Panc1 (cell line): ENCODE measurements around the gene SSH3. TPM values are rescaled to one million over a fixed set of nuclear protein-coding genes. Genes with fewer than 3 reads are reported as not detected.

ENCODE experiments used
- ATAC-seq: fragments of 200-7000 bp; cut with Tn5 transposase; 2 replicates; pipeline ENCODE4 v1.9.1; 2020; ENCODE audit warnings: mild to moderate bottlenecking, moderate library complexity
- BruUV-seq: library from RNA; stranded (reverse); fragments of 400-500 nt; replicated peaks from 2 replicates; lab custom pipeline; 2021; lab: Mats Ljungman, UMichigan
- CTCF ChIA-PET: fragments of 300-600 bp; sonication (Branson Sonifier 250); formaldehyde crosslinking; loops from one replicate; lab custom pipeline; 2022; ENCODE audit warnings: antibody characterized with exemption; lab: Charles Lee
- POLR2A ChIA-PET: fragments of 300-600 bp; sonication (Branson Sonifier 250); formaldehyde crosslinking; loops from one replicate; lab custom pipeline; 2022; ENCODE audit warnings: antibody characterized with exemption; lab: Charles Lee
- DNase-seq: peaks from one replicate; pipeline ENCODE4 v3.0.0-alpha.2; 2010; ENCODE audit warnings: low read depth, low spot score
- H3K27ac ChIP-seq: 2 replicates; pipeline ENCODE4 v1.5.1; 2011; ENCODE audit warnings: mild to moderate bottlenecking, low read length, inconsistent platforms
- H3K27me3 ChIP-seq: fragments of 200-500 bp; sonication (Bioruptor generic); 2 replicates; pipeline ENCODE4 v1.6.0; 2014; ENCODE audit warnings: low read length, inconsistent platforms; ENCODE audit not compliant: control insufficient read depth, insufficient read depth
- H3K36me3 ChIP-seq: fragments of 200-500 bp; sonication (Bioruptor generic); 2 replicates; pipeline ENCODE4 v1.5.1; 2014; ENCODE audit warnings: inconsistent platforms, mild to moderate bottlenecking, low read length, moderate library complexity; ENCODE audit not compliant: control insufficient read depth, insufficient read depth
- H3K4me1 ChIP-seq: 2 replicates; pipeline ENCODE4 v1.5.1; 2011; ENCODE audit warnings: inconsistent platforms, mild to moderate bottlenecking, low read length, moderate library complexity; ENCODE audit not compliant: control insufficient read depth, insufficient read depth
- H3K4me3 ChIP-seq, 2 experiments: 2 replicates each; pipeline ENCODE4 v1.5.1; 2011 to 2012; ENCODE audit warnings: low read depth in 2 of 2, low read length in 2 of 2, mild to moderate bottlenecking in 2 of 2, inconsistent platforms in 1 of 2, moderate library complexity in 1 of 2
- H3K9me3 ChIP-seq: fragments of 200-500 bp; sonication (Bioruptor generic); 2 replicates; pipeline ENCODE4 v1.5.1; 2014; ENCODE audit warnings: low read depth, mild to moderate bottlenecking, inconsistent platforms, low read length, moderate library complexity; ENCODE audit not compliant: control insufficient read depth, insufficient read depth
- POLR2AphosphoS5 ChIP-seq: IDR thresholded peaks from 2 replicates; pipeline ENCODE4 v1.6.1; 2012; ENCODE audit warnings: mild to moderate bottlenecking, low read depth, low read length, moderate library complexity
- REST ChIP-seq, 2 experiments: IDR thresholded peaks; 2 replicates each; pipeline ENCODE4 v1.6.1; 2011 to 2012; ENCODE audit warnings: low read depth in 2 of 2, control low read depth in 1 of 2, low read length in 1 of 2, mild to moderate bottlenecking in 1 of 2, moderate library complexity in 1 of 2; ENCODE audit not compliant: insufficient read depth in 1 of 2
- SIN3A ChIP-seq: IDR thresholded peaks from 2 replicates; pipeline ENCODE4 v1.6.1; 2012; ENCODE audit warnings: low read depth, mild to moderate bottlenecking, low read length, moderate library complexity, borderline replicate concordance; ENCODE audit not compliant: insufficient read depth
- TCF7L2 ChIP-seq: IDR thresholded peaks from 2 replicates; pipeline ENCODE4 v1.6.1; 2011; ENCODE audit warnings: mild to moderate bottlenecking, low read depth, low read length, inconsistent platforms
- in situ Hi-C: cut with HindIII; loops from 2 replicates; pipeline ENCODE4 v1.10.0; 2016; ENCODE audit warnings: low sequenced_read_pairs, low pct_unique_long_range_greater_than_20kb
- intact Hi-C: fragments of 100-400 bp; cut with micrococcal nuclease; formaldehyde crosslinking; loops from one replicate; pipeline ENCODE4 v1.10.0; 2022; ENCODE audit not compliant: unreplicated experiment
- total RNA-seq: library from RNA; stranded (reverse); gene quantifications from one replicate; pipeline ENCODE4 v1.2.1, GENCODE V29; 2021; ENCODE audit not compliant: unreplicated experiment
- TF ChIP-seq, protein P1 (sequence below): fragments of 450-650 bp; IDR thresholded peaks from 2 replicates; pipeline ENCODE4 v1.5.1; 2017; ENCODE audit warnings: mild to moderate bottlenecking

Gene SSH3
- total RNA-seq, 1 experiment from 2014 or later: 79.8 TPM

GRCh38 chr11:67314218-67314617 is 10.9 kb downstream of the SSH3 start:
- BruUV-seq: no TSS peak
- ATAC-seq (no peak), DNase-seq (no peak)
- Histone ChIP-seq H3K4me3 (no peak overlapping the region), H3K4me1 (peaks cover 6% of the 10 kb centered on the region; the same call in 1 of the 2 replicates), H3K9me3 (no peaks in the 10 kb centered on the region), H3K36me3 (no peaks in the 10 kb centered on the region), H3K27me3 (no peaks in the 10 kb centered on the region), H3K27ac (no peak overlapping the region)
- in situ Hi-C loops: no loop called here
- ChIA-PET POLR2A (interaction anchor here (0.6 kb wide), 2 partner anchors 30 to 52 kb away, joined by 4 to 7 read pairs; no protein-coding TSS in a partner anchor), CTCF (interaction anchor here (0.5 kb wide), 1 partner anchor 68 kb away, joined by 4 read pairs; no protein-coding TSS in a partner anchor)
- intact Hi-C loops: loop anchor here (10.0 kb wide), 1 partner anchor 219 kb away; no protein-coding TSS in a partner anchor
- TF ChIP-seq TCF7L2 (no peak), REST (IDR thresholded peaks at IDR 0.05; ENCODE audit: insufficient read depth in 1 of 2, low read depth in 2 of 2, low read length in 1 of 2) (no peak), POLR2AphosphoS5 (no peak), SIN3A (no peak)
- TF ChIP-seq, protein P1, sequence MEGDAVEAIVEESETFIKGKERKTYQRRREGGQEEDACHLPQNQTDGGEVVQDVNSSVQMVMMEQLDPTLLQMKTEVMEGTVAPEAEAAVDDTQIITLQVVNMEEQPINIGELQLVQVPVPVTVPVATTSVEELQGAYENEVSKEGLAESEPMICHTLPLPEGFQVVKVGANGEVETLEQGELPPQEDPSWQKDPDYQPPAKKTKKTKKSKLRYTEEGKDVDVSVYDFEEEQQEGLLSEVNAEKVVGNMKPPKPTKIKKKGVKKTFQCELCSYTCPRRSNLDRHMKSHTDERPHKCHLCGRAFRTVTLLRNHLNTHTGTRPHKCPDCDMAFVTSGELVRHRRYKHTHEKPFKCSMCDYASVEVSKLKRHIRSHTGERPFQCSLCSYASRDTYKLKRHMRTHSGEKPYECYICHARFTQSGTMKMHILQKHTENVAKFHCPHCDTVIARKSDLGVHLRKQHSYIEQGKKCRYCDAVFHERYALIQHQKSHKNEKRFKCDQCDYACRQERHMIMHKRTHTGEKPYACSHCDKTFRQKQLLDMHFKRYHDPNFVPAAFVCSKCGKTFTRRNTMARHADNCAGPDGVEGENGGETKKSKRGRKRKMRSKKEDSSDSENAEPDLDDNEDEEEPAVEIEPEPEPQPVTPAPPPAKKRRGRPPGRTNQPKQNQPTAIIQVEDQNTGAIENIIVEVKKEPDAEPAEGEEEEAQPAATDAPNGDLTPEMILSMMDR: no peak

DNA sequence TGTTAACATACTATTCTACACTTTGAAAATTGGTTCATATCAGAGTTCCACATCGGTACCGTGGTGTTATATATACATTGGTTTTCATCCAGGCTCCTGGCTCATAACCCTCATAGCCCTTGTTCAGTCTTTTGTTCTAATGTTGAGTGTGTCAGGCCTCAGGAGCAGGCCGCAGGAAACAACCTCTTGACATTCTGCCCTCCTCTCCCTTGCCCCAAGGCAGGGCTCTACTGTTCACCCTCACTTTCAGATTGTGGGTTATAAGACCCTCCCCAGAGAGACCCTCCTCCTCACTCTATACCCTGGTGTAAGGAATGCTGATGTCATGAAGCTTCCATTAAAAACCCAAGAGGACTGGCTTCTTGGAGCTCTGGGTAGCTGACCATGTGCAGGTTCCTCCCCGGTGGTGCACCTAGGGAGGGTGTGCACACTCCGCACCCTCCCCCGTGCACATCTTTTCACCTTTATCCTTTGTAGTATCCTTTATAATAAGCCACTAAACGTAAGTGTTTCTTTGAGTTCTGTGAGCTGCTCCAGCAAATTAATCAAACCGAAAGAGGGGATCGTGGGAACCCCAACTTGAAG is 12.1 kb downstream of the SSH3 start:
- Histone ChIP-seq H3K4me3 (no peak overlapping the region), H3K36me3 (no peaks in the 10 kb centered on the region), H3K27me3 (no peaks in the 10 kb centered on the region), H3K4me1 (peaks cover 6% of the 10 kb centered on the region; the same call in 1 of the 2 replicates), H3K27ac (no peak overlapping the region), H3K9me3 (no peaks in the 10 kb centered on the region)
- DNase-seq (no peak), ATAC-seq (no peak)
- TF ChIP-seq REST (IDR thresholded peaks at IDR 0.05; ENCODE audit: insufficient read depth in 1 of 2, low read depth in 2 of 2, low read length in 1 of 2) (no peak), SIN3A (no peak)
- POLR2A ChIA-PET: no interaction called here
- intact Hi-C loops (loop anchor here (10.0 kb wide), 1 partner anchor 221 kb away; no protein-coding TSS in a partner anchor), in situ Hi-C loops (no loop called here)
- BruUV-seq: no TSS peak
- CTCF ChIA-PET: interaction anchor here (0.6 to 0.7 kb wide), 3 partner anchors 54 to 418 kb away, joined by 3 to 7 read pairs (median 3); no protein-coding TSS in a partner anchor
